Right atrium auricular region (tissue), 2 donors: ENCODE results near the gene LPP. TPM values are rescaled to one million over a fixed set of nuclear protein-coding genes. Genes with fewer than 3 reads are reported as not detected.

Source experiments
- DNase-seq: peaks from one replicate; pipeline ENCODE4 v3.0.0-alpha.2; 2019; ENCODE audit warnings: low spot score
- H3K27ac ChIP-seq, 2 donors: fragments of 200-600 bp; sonication (generic); 1 replicate in 1 of 2; 2 replicates in 1 of 2; pipeline ENCODE4 v1.5.1; 2016 to 2019
- H3K27me3 ChIP-seq, 2 donors: fragments of 200-600 bp; sonication (generic); one replicate each; pipeline versions ENCODE4 v1.5.1 to v1.6.0; 2017 to 2019
- H3K36me3 ChIP-seq: fragments of 200-600 bp; sonication (generic); one replicate; pipeline ENCODE4 v1.5.1; 2016
- H3K4me1 ChIP-seq, 2 donors: fragments of 200-600 bp; sonication (generic); one replicate each; pipeline versions ENCODE4 v1.5.1 to v1.6.0; 2017 to 2019
- H3K4me3 ChIP-seq, 2 donors: fragments of 200-600 bp; sonication (generic); 1 replicate in 1 of 2; 2 replicates in 1 of 2; pipeline ENCODE4 v1.5.1; 2017 to 2019; ENCODE audit warnings: mild to moderate bottlenecking in 1 of 2, moderate library complexity in 1 of 2
- H3K9me3 ChIP-seq, 2 donors: fragments of 200-600 bp; sonication (generic); one replicate each; pipeline ENCODE4 v1.5.1; 2019
- total RNA-seq, 2 donors: library from RNA; depleted of rRNA; stranded (reverse); fragments of >200 nt; gene quantifications; one replicate each; pipeline ENCODE4 v1.1.0, GENCODE V29; 2016
- TF ChIP-seq, protein P1 (sequence below), 2 donors: fragments of 200-600 bp; sonication (generic); IDR thresholded peaks; one replicate each; pipeline ENCODE4 v1.5.1; 2019; ENCODE audit warnings: antibody characterized with exemption in 2 of 2

LPP gene
- total RNA-seq, 2 donors from 2014 or later = 117 to 186 TPM

GRCh38 chr3:188194332-188194731, 40.4 kb downstream of the LPP start:
- Histone ChIP-seq H3K27ac (peak overlapping the region in 1 of 2 donors; percentile 8), H3K27me3 (no peaks in the 10 kb centered on the region)
- no peak for DNase-seq

DNA sequence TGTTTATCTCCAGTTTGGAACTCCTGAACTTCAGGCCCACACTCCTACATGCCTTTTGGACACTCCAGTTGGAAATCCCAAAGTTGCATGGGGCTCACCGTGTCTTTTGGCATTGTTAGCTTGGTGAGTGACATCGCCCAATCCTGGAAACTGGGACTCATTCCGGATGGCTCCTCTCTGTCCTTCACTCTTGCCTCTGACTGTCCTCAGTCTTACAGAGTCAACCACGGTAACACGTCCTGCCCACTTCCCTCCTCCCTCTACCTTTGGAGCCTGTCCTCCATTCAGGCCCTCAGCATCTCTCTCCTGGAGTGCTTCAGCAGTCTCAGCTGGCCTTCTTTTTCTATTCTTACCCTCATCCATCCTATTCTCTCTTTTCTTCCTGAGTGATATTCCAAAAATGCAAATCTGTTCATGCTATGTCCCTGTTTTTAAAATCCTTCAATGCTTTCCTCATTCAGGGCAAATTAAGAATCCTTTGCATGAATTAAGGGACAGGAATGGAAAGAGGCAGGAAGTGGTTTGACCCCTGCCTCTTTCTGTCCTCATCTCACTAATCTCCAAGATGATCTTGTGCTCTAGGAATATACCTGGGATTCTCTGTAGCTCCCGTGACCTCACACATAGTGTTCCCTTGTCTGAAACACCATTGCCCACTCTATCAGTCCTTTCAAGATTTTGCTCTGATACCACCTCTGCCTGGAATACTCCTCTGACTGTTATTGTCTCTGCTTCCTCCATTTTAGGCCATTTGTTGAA, 42.5 kb downstream of the LPP start:
- H3K27ac ChIP-seq = peak overlapping the region; percentile 67 to 78
- no peaks in the 10 kb centered on the region for H3K27me3 ChIP-seq
- TF ChIP-seq, protein P1, sequence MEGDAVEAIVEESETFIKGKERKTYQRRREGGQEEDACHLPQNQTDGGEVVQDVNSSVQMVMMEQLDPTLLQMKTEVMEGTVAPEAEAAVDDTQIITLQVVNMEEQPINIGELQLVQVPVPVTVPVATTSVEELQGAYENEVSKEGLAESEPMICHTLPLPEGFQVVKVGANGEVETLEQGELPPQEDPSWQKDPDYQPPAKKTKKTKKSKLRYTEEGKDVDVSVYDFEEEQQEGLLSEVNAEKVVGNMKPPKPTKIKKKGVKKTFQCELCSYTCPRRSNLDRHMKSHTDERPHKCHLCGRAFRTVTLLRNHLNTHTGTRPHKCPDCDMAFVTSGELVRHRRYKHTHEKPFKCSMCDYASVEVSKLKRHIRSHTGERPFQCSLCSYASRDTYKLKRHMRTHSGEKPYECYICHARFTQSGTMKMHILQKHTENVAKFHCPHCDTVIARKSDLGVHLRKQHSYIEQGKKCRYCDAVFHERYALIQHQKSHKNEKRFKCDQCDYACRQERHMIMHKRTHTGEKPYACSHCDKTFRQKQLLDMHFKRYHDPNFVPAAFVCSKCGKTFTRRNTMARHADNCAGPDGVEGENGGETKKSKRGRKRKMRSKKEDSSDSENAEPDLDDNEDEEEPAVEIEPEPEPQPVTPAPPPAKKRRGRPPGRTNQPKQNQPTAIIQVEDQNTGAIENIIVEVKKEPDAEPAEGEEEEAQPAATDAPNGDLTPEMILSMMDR (IDR thresholded peaks at IDR 0.05) = no peak
- H3K9me3 ChIP-seq = no peaks in the 10 kb centered on the region
- H3K36me3 ChIP-seq = no peaks in the 10 kb centered on the region
- no peak overlapping the region for H3K4me3 ChIP-seq
- peaks cover 0 to 49% of the 10 kb centered on the region in 2 donors for H3K4me1 ChIP-seq
- peak; percentile 56 for DNase-seq

More at GRCh38 chr3:188194332-188194731, 40.4 kb downstream of the LPP start:
- peaks cover 0 to 68% of the 10 kb centered on the region in 2 donors for H3K4me1 ChIP-seq
- no peak overlapping the region for H3K4me3 ChIP-seq
- no peaks in the 10 kb centered on the region for H3K36me3 ChIP-seq
- H3K9me3 ChIP-seq = no peaks in the 10 kb centered on the region
- TF ChIP-seq, protein P1 (IDR thresholded peaks at IDR 0.05) = no peak

DNA sequence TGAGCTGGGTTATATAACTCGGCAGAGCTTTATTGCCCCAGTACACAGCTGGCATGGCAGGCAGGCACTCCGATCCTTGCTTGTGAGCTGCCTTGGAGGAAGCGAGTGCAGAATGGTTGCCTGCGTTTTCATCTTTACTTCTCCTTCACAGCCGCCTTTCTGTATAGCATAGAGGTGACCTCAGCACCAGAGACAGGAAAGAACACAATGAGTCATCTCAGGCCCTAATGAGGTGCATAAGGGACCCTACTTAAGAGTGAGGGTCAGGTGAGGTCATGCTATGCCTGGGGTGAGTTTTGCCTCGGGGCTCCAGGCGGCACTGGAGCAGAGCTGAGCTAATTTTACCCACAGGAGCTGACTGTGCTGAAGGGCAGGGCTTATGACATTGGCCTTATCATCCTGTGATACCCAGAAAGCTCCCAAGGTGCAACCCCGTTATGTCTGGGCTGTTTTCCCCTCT, 43.5 kb downstream of the LPP start:
- H3K4me1 ChIP-seq = peaks cover 0 to 55% of the 10 kb centered on the region in 2 donors
- H3K36me3 ChIP-seq = no peaks in the 10 kb centered on the region
- peak overlapping the region; percentile 67 to 78 for H3K27ac ChIP-seq
- TF ChIP-seq, protein P1 (IDR thresholded peaks at IDR 0.05) = no peak
- H3K9me3 ChIP-seq = no peaks in the 10 kb centered on the region
- no peak overlapping the region for H3K4me3 ChIP-seq
- peak; percentile 60 for DNase-seq
- no peaks in the 10 kb centered on the region for H3K27me3 ChIP-seq

- Histone ChIP-seq H3K27ac (peak overlapping the region; percentile 67 to 78), H3K4me3 (no peak overlapping the region), H3K4me1 (peaks cover 0 to 56% of the 10 kb centered on the region in 2 donors), H3K9me3 (no peaks in the 10 kb centered on the region), H3K27me3 (no peaks in the 10 kb centered on the region), H3K36me3 (no peaks in the 10 kb centered on the region)
- TF ChIP-seq, protein P1 (IDR thresholded peaks at IDR 0.05) = no peak
- DNase-seq = no peak
Observed at GRCh38 chr3:188198001-188198400, 44.0 kb downstream of the LPP start.

DNA sequence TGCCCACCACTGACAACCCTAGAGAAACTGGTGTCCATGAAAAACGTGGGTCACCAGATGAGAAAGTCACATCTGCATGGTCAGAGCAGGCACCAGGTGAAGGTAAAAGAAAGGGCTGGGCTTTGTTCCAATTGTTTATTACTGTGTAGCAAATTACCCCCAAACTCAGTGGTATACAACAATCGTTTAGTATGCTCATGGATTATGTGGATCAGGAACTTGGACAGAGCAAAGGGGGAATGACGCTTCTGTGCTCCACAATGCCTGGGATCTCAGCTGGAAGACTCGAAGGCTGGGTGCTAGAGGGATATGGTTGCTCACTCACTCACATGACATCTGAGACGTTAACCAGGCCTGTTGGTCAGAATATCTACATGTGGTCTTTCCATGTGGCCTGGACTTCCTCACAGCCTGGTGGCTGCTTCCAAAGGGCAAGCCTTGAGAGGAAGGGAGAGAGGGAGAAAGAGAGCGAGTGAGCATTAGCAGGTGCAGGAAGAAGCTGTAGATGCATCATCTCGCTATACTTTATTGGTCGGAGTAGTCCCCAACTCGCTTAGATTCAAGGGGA, 44.9 kb downstream of the LPP start:
- TF ChIP-seq, protein P1 (IDR thresholded peaks at IDR 0.05) = no peak
- no peaks in the 10 kb centered on the region for H3K36me3 ChIP-seq
- no peak overlapping the region for H3K4me3 ChIP-seq
- H3K27ac ChIP-seq = peak overlapping the region; percentile 67 to 78
- H3K27me3 ChIP-seq = no peaks in the 10 kb centered on the region
- no peaks in the 10 kb centered on the region for H3K9me3 ChIP-seq
- peaks cover 0 to 49% of the 10 kb centered on the region in 2 donors for H3K4me1 ChIP-seq
- peak; percentile 49 for DNase-seq
